Common myeloid progenitor, CD34-positive (primary cell): ENCODE results near the gene MYL3.

Experiments used
- CTCF ChIA-PET: fragments of 350-600 bp; sonication (Branson Sonifier 250); formaldehyde crosslinking; loops from one replicate; lab custom pipeline; 2021; ENCODE audit warnings: antibody characterized with exemption; lab: Charles Lee
- POLR2A ChIA-PET: fragments of 350-600 bp; sonication (Branson Sonifier 250); formaldehyde crosslinking; loops from one replicate; lab custom pipeline; 2021; ENCODE audit warnings: antibody characterized with exemption; lab: Charles Lee
- DNase-seq, 3 donors: peaks; one replicate each; pipeline versions ENCODE4 v3.0.0 to v3.0.0-alpha.2; 2013
- H3K27ac ChIP-seq, 2 experiments: 1 replicate in 1 of 2; 2 replicates in 1 of 2; pipeline ENCODE4 v1.7.0; 2013; ENCODE audit warnings: inconsistent platforms in 2 of 2, low read length in 2 of 2, mild to moderate bottlenecking in 2 of 2, low read depth in 1 of 2, moderate library complexity in 1 of 2; ENCODE audit not compliant: severe bottlenecking in 2 of 2, insufficient read depth in 1 of 2, poor library complexity in 1 of 2
- H3K27me3 ChIP-seq, 5 experiments: replicated peaks in 2 of 5; 1 replicate in 3 of 5; 2 replicates in 2 of 5; pipeline versions ENCODE4 v1.6.1 to v1.7.0; 2013; ENCODE audit warnings: low read length in 4 of 5, mild to moderate bottlenecking in 2 of 5, moderate library complexity in 2 of 5, inconsistent platforms in 1 of 5; ENCODE audit not compliant: insufficient read depth in 5 of 5, control insufficient read depth in 4 of 5
- H3K36me3 ChIP-seq, 4 experiments: 1 replicate in 2 of 4; 2 replicates in 2 of 4; pipeline versions ENCODE4 v1.6.1 to v1.7.0; 2013; ENCODE audit warnings: low read length in 3 of 4, control low read depth in 1 of 4, mild to moderate bottlenecking in 1 of 4; ENCODE audit not compliant: control insufficient read depth in 4 of 4, insufficient read depth in 4 of 4
- H3K4me1 ChIP-seq, 4 experiments: 1 replicate in 3 of 4; 2 replicates in 1 of 4; pipeline versions ENCODE4 v1.6.1 to v1.7.1; 2013; ENCODE audit warnings: low read length in 3 of 4, mild to moderate bottlenecking in 3 of 4, control low read depth in 1 of 4, inconsistent platforms in 1 of 4, moderate library complexity in 1 of 4; ENCODE audit not compliant: control insufficient read depth in 4 of 4, insufficient read depth in 4 of 4; ENCODE audit errors: control extremely low read depth in 1 of 4
- H3K4me3 ChIP-seq, 7 experiments: 1 replicate in 4 of 7; 2 replicates in 3 of 7; pipeline versions ENCODE4 v1.5.1 to v1.7.0; 2013; ENCODE audit warnings: mild to moderate bottlenecking in 7 of 7, low read length in 6 of 7, moderate library complexity in 6 of 7, inconsistent platforms in 2 of 7, low read depth in 2 of 7, control low read depth in 1 of 7; ENCODE audit not compliant: insufficient read depth in 4 of 7, control insufficient read depth in 1 of 7; ENCODE audit errors: extremely low read depth in 1 of 7
- H3K9me3 ChIP-seq, 5 experiments: 1 replicate in 4 of 5; 2 replicates in 1 of 5; pipeline versions ENCODE4 v1.6.1 to v1.7.1; 2013; ENCODE audit warnings: low read length in 4 of 5, mild to moderate bottlenecking in 2 of 5, inconsistent platforms in 1 of 5, low read depth in 1 of 5, moderate library complexity in 1 of 5; ENCODE audit not compliant: control insufficient read depth in 4 of 5, insufficient read depth in 2 of 5; ENCODE audit errors: control extremely low read depth in 1 of 5
- WGBS: methylation state at CpG from one replicate; pipeline ENCODE4 v1.1.5; 2013; ENCODE audit not compliant: insufficient coverage; 5-methylcytosine and 5-hydroxymethylcytosine counted together

The MYL3 gene

DNA sequence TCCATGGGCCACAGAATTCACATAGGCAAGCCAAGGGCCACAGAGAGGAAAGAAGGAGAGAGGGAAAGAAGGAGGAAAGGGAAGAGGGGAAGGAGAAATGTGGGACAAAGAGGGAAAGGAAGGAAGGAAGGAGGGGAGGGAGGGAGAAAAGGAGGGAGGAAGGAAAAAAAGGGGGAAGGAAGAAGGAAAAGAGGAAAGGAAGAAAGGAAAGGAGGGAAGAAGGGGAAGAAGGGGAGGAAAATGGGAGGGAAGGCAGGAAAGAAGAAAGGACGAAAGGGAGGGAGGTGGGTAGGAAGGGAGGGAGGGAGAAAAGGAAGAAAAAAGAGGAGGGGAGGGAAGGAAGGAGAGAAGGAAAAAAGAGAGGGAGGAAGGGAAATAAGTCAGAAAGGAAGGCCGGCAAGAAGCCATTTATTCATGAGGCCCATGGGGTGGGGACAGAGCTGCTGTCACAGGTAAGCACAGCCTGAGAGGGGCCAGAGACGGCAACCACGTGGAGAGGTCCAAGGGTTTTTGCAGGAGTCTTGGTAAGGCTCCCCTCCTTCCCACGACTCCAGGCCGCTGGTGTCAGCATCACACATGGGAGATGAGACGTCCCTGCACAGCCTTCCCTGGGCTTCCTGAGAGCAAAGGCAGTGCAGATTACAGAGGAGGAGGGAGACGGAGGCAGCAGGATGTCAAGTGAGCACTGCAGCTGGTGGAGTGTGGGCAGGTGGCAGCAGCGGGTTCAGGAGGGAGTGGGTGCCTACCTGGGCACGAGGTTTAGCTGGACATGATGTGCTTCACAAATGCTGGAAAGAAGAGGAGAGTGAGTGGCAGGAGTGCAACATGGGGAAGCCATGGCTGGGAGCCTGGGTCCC lies 5.5 kb downstream of the MYL3 start:
- H3K27ac ChIP-seq, result no peak overlapping the region
- DNase-seq, result no peak
- ChIA-PET POLR2A (no interaction called here), CTCF (interaction anchor here (1.2 kb wide), 1 partner anchor 16 kb away, joined by 3 read pairs; no protein-coding TSS in a partner anchor)
- H3K4me1 ChIP-seq, result no peaks in the 10 kb centered on the region
- no peaks in the 10 kb centered on the region for H3K36me3 ChIP-seq
- H3K9me3 ChIP-seq, result no peaks in the 10 kb centered on the region
- H3K4me3 ChIP-seq, result no peak overlapping the region
- H3K27me3 ChIP-seq, result peaks cover 0 to 1% (median 0%) of the 10 kb centered on the region in 5 experiments
- WGBS, result 82% methylated on average over 6 of the region's 10 CpGs

DNA sequence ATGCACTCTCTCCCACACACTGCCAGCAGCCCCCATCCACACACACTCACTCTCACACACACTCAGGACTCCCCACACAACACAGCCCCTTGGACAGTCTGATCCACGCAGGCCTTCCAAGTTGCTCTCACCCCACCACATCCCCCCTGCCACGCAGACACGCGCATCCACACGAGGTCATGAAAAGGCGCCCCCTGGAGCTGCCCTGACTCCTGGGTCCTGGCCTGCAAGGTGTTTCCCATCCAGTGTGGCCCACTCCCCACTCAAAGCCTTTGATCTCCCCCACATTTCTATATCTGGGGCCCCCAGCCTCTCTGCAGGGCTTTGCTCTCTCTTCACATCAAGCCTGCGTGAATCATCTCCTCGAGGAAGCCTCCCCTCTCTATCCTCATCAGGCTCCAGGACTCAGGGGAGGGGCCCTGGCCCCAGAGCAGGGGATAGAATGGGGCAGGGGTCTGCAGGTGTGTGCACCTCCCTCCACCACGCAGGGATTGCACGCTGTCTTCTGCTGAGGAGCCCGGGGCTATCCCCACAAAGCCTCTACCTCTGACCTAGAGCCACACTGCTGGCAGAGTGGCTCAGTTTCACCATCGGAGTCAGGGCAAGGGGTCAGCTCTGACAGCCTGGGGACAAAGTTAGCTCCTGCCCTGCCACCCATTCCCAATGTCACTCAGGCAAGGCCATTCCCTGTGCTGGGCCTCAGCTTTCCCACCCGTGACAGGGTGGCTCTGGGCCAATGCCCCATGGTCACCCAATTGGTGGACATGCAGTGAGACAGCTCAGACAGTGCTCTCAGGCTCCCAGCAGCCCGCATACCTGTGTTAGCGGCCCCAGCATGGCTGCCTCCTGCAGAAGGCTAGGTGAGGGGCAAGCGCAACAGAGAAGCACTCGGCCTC lies 6.4 kb downstream of the MYL3 start:
- 92% methylated on average over 15 of the region's 17 CpGs for WGBS
- POLR2A ChIA-PET, result no interaction called here
- CTCF ChIA-PET, result interaction anchor here (1.2 kb wide), 1 partner anchor 17 kb away, joined by 3 read pairs; no protein-coding TSS in a partner anchor
- no peak for DNase-seq
- no peaks in the 10 kb centered on the region for H3K4me1 ChIP-seq
- H3K27ac ChIP-seq, result no peak overlapping the region
- H3K4me3 ChIP-seq, result no peak overlapping the region
- H3K9me3 ChIP-seq, result no peaks in the 10 kb centered on the region
- no peaks in the 10 kb centered on the region for H3K36me3 ChIP-seq
- peaks cover 0 to 1% (median 0%) of the 10 kb centered on the region in 5 experiments for H3K27me3 ChIP-seq

DNA sequence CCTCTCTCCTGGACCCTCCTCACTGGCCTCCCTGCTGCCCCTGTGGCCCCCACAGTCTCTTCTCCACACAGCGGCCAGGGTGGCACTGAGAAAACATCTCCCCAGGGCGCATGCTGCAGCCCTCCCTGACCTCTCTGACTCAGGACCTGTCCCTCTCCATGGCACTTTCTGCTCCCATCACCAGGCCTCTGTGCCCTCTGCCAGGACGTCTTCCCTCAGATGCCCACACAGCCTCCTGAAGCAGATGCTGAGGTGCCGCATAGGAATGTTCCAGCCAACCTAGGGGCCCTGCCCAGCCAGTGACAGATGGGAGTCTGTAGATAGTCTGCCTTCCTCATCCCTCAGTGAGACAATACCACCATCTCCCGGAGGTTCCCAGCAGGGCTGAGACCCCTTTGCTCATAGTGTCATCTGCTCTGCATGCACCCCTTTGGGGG lies 8.7 kb downstream of the MYL3 start:
- DNase-seq, result no peak
- H3K27me3 ChIP-seq, result peaks cover 0 to 1% (median 0%) of the 10 kb centered on the region in 5 experiments

DNA sequence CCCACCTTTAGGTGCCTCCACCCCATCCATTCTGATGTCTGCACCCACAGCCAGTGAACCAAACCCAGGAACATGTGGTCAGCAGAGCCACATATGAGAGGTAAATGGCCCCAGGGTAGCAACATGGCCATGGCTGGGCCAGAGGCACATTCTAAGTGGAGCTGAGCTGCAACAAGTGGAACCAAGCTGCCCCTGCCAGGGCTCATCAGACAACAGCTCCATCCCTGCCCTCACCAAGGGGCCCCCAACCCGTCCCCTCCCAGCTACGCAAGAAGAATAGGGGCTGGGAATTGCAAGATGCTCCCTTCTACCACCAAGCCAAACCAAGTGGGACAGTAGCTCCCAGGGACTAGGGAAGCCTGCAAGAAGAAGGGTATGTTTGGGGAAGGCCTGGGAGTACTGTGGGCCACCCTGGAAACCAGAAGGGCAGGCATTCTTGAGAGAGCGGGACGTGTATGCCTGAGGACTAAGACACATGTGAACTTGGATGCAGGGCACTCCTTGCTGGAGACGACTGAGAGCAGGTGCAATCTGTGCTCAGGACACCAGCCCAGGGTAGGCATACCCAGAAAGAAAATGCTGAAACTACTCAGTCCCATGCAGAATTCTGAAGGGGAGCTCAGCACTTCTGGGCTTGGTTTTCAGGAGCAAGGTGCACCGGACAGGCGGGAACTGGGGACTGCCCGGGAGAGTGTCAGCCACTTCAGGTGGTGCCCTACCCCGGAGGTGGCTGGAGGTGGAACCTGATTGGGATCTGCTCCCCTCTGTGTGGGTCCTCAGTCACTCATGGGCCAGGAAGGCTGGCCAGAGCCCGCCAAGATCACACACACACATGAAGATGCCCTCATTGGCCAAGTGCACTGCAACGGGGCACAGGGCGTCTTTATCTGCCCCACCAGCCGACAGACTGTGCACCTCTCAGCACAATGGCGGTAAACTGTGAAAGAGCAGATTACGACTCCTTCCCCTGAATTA lies 9.5 kb downstream of the MYL3 start:
- Histone ChIP-seq H3K4me1 (no peaks in the 10 kb centered on the region), H3K36me3 (no peaks in the 10 kb centered on the region), H3K27ac (no peak overlapping the region), H3K9me3 (no peaks in the 10 kb centered on the region), H3K4me3 (no peak overlapping the region), H3K27me3 (no peaks in the 10 kb centered on the region)
- 94% methylated on average over 12 of the region's 15 CpGs for WGBS
- ChIA-PET POLR2A (no interaction called here), CTCF (interaction anchor here (0.8 to 1.4 kb wide), 2 partner anchors 12 to 17 kb away, joined by 3 read pairs; no protein-coding TSS in a partner anchor)
- DNase-seq, result peak in 2 of 3 donors; percentile 35 to 61

More for the DNA sequence above, 8.7 kb downstream of the MYL3 start:
- no peaks in the 10 kb centered on the region for H3K4me1 ChIP-seq
- 91% methylated on average over 3 of the region's 5 CpGs for WGBS
- POLR2A ChIA-PET, result no interaction called here
- no peak overlapping the region for H3K27ac ChIP-seq
- H3K4me3 ChIP-seq, result no peak overlapping the region
- H3K36me3 ChIP-seq, result no peaks in the 10 kb centered on the region
- no peaks in the 10 kb centered on the region for H3K9me3 ChIP-seq
- CTCF ChIA-PET, result interaction anchor here (1.4 kb wide), 1 partner anchor 12 kb away, joined by 3 read pairs; no protein-coding TSS in a partner anchor

DNA sequence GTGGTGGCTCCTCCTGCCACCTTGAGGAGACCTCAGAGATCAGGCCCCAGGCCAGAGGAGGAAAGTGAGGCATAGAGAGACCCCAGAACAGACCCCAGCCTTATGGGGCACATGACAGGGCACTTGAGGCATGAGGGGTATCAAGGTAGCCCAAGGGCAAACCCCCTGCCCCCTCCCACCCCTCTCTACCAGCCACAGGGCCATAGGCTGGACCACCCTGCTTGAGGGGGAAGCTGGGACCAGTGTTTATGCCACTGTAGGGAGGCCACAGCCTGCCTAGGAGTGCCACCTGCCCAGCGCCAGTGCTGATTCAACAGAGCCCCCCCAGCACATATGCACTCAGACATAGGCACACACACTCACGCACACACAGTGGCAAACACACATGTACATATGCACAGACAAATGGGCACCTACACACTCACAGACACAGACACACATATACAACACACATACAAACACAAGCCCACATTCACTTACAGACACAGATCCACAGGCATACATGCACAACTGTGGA lies 10.3 kb downstream of the MYL3 start:
- Histone ChIP-seq H3K4me1 (no peaks in the 10 kb centered on the region), H3K4me3 (no peak overlapping the region), H3K36me3 (no peaks in the 10 kb centered on the region), H3K27me3 (peaks cover 0 to 2% (median 0%) of the 10 kb centered on the region in 5 experiments), H3K27ac (no peak overlapping the region), H3K9me3 (no peaks in the 10 kb centered on the region)
- 93% methylated on average over 2 of the region's 2 CpGs for WGBS
- ChIA-PET POLR2A (no interaction called here), CTCF (interaction anchor here (0.8 to 1.4 kb wide), 2 partner anchors 13 to 18 kb away, joined by 3 read pairs; no protein-coding TSS in a partner anchor)
- no peak for DNase-seq

DNA sequence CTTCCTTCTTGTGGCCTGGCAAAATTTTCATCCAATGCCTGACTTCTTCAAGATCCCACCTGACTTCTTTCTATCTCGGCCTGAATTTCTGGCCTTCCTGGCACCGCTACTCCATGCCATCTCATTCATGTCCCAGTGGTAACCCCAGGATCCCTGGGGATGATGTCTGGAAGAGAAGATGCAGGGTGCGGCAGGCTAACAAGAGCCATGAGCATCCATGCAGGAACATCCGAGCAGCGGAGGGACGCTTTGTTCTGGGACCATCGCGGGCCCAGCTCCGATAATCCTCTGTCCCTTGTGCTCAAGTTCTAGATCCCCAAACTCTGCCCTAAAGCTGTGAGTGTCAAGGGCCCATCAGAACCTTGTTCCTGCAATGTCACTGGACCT lies 10.9 kb downstream of the MYL3 start:
- peaks cover 0 to 2% (median 0%) of the 10 kb centered on the region in 5 experiments for H3K27me3 ChIP-seq
- 96% methylated on average over 9 of the region's 9 CpGs for WGBS

More for the DNA sequence above, 10.9 kb downstream of the MYL3 start:
- H3K4me1 ChIP-seq, result no peaks in the 10 kb centered on the region
- no peak overlapping the region for H3K27ac ChIP-seq
- H3K9me3 ChIP-seq, result no peaks in the 10 kb centered on the region
- CTCF ChIA-PET, result interaction anchor here (1.3 to 4.1 kb wide), 2 partner anchors 42 to 57 kb away, joined by 3 to 12 read pairs; no protein-coding TSS in a partner anchor
- H3K4me3 ChIP-seq, result no peak overlapping the region
- H3K36me3 ChIP-seq, result no peaks in the 10 kb centered on the region
- POLR2A ChIA-PET, result no interaction called here
- DNase-seq, result no peak
